GM04504 (cell line): ENCODE results near the gene FRMD8.

ENCODE experiments used
- DNase-seq: peaks from one replicate; pipeline ENCODE4 v3.0.0-alpha.2; 2012; ENCODE audit warnings: low read depth

Gene FRMD8

GRCh38 chr11:65386307-65387140 lies at the start of gene FRMD8:
TSS of gene FRMD8 (plus strand) at chr11:65386637. CDS start at chr11:65387037, 400 bp downstream.
- peak; percentile 78 for DNase-seq

GRCh38 chr11:65338676-65339075 lies 47.8 kb upstream of the FRMD8 start:
- no peak for DNase-seq

- DNase-seq = no peak
Observed at GRCh38 chr11:65340226-65340625, 46.2 kb upstream of the FRMD8 start.

GRCh38 chr11:65341856-65342255 lies 44.6 kb upstream of the FRMD8 start:
- DNase-seq = no peak

GRCh38 chr11:65351511-65351910 lies 34.9 kb upstream of the FRMD8 start:
- no peak for DNase-seq

- DNase-seq = no peak
Observed at GRCh38 chr11:65352783-65353182, 33.7 kb upstream of the FRMD8 start.

- DNase-seq = no peak
Observed at GRCh38 chr11:65353376-65353775, 33.1 kb upstream of the FRMD8 start.

GRCh38 chr11:65353900-65354264 lies 32.6 kb upstream of the FRMD8 start:
- DNase-seq = no peak

- peak; percentile 84 for DNase-seq
Observed at GRCh38 chr11:65354265-65355012, 32.0 kb upstream of the FRMD8 start, which contains the start of gene TIGD3. TSS of gene TIGD3 (plus strand) at chr11:65354751. CDS start at chr11:65355809, 1,058 bp downstream.

- DNase-seq = no peak
Observed at GRCh38 chr11:65355013-65355775, 31.2 kb upstream of the FRMD8 start.

- DNase-seq = no peak
Observed at GRCh38 chr11:65355776-65356393, 30.6 kb upstream of the FRMD8 start.

- DNase-seq = no peak
Observed at GRCh38 chr11:65356394-65356972, 30.0 kb upstream of the FRMD8 start.

GRCh38 chr11:65357856-65358356 lies 28.5 kb upstream of the FRMD8 start:
- DNase-seq = no peak

- DNase-seq = no peak
Observed at GRCh38 chr11:65362320-65362931, 24.0 kb upstream of the FRMD8 start.

- no peak for DNase-seq
Observed at GRCh38 chr11:65362966-65363365, 23.5 kb upstream of the FRMD8 start.

- no peak for DNase-seq
Observed at GRCh38 chr11:65363770-65364169, 22.7 kb upstream of the FRMD8 start.

- peak; percentile 61 for DNase-seq
Observed at GRCh38 chr11:65366340-65366773, 20.1 kb upstream of the FRMD8 start.

GRCh38 chr11:65370659-65371049 lies 15.8 kb upstream of the FRMD8 start:
- no peak for DNase-seq

- no peak for DNase-seq
Observed at GRCh38 chr11:65373839-65374580, 12.4 kb upstream of the FRMD8 start.

- no peak for DNase-seq
Observed at GRCh38 chr11:65375012-65375411, 11.4 kb upstream of the FRMD8 start.
